A549 (cell line): ENCODE measurements around the gene HPRT1. TPM values are rescaled to one million over a fixed set of nuclear protein-coding genes. Genes with fewer than 3 reads are reported as not detected.
A peak's percentile ranks its signal among the peaks of the same experiment; 100 is the strongest.

ENCODE experiments used
- ATAC-seq, 2 experiments: fragments of 200-7000 bp in 1 of 2; fragments of >200 bp in 1 of 2; cut with Nextera tagmentation in 1 of 2; cut with Tn5 transposase in 1 of 2; 3 replicates each; pipeline versions ENCODE4 v1.8.0 to v1.9.1; 2018 to 2020; ENCODE audit warnings: mild to moderate bottlenecking in 1 of 2, moderate library complexity in 1 of 2
- CTCF ChIA-PET: fragments of 300-600 bp; sonication (Branson Sonifier 250); formaldehyde crosslinking; extraction: SDS; loops from one replicate; lab custom pipeline; 2021; ENCODE audit warnings: antibody characterized with exemption, inconsistent platforms; lab: Yijun Ruan, JAX
- POLR2A ChIA-PET: fragments of 350-600 bp; formaldehyde crosslinking; extraction: SDS; loops from one replicate; lab custom pipeline; 2021; ENCODE audit warnings: antibody characterized with exemption, inconsistent platforms; lab: Yijun Ruan, JAX
- DNase-seq, 2 experiments: peaks; one replicate each; pipeline versions ENCODE4 v3.0.0 to v3.0.0-alpha.2; 2011 to 2016; ENCODE audit warnings: low read depth in 1 of 2, low spot score in 1 of 2
- FAIRE-seq: peaks from 2 replicates; lab custom pipeline; 2011; peaks lifted over from hg19 to GRCh38; lab: Jason Lieb, UNC
- H3K27ac ChIP-seq, 2 experiments: fragments of >200 bp; sonication (Bioruptor Twin); formaldehyde crosslinking; 3 replicates each; pipeline ENCODE4 v1.5.1; 2016 to 2017
- H3K4me1 ChIP-seq: fragments of >200 bp; sonication (Bioruptor Twin); formaldehyde crosslinking; 3 replicates; pipeline ENCODE4 v1.6.1; 2016
- H3K4me2 ChIP-seq: fragments of >200 bp; sonication (Bioruptor Twin); formaldehyde crosslinking; 3 replicates; pipeline ENCODE4 v1.6.1; 2016
- H3K4me3 ChIP-seq: fragments of >200 bp; sonication (Bioruptor Twin); formaldehyde crosslinking; 3 replicates; pipeline ENCODE4 v1.5.1; 2016
- H3K9me3 ChIP-seq: fragments of >200 bp; sonication (Bioruptor Twin); formaldehyde crosslinking; 3 replicates; pipeline ENCODE4 v1.6.1; 2016
- CBX8 ChIP-seq: fragments of 200-600 bp; sonication (generic); IDR thresholded peaks from 2 replicates; pipeline ENCODE4 v1.6.1; 2016
- CHD2 ChIP-seq: fragments of 150-350 bp; IDR thresholded peaks from 2 replicates; pipeline ENCODE4 v1.6.1; 2014; ENCODE audit warnings: low read length; ENCODE audit not compliant: partially characterized antibody
- CHD4 ChIP-seq: fragments of 200-600 bp; sonication (generic); IDR thresholded peaks from 2 replicates; pipeline ENCODE4 v1.6.1; 2016; ENCODE audit warnings: antibody characterized with exemption, mild to moderate bottlenecking, borderline replicate concordance
- EHMT2 ChIP-seq: fragments of 200-600 bp; sonication (generic); IDR thresholded peaks from 2 replicates; pipeline ENCODE4 v1.6.1; 2016; ENCODE audit warnings: antibody characterized with exemption, low read depth, mild to moderate bottlenecking, moderate library complexity
- ELK1 ChIP-seq: fragments of 150-350 bp; IDR thresholded peaks from 2 replicates; pipeline ENCODE4 v1.6.1; 2014; ENCODE audit warnings: low read depth, mild to moderate bottlenecking, low read length
- EP300 ChIP-seq, 2 experiments: fragments of >200 bp; sonication (Bioruptor Twin); formaldehyde crosslinking; IDR thresholded peaks; 2 replicates in 1 of 2; 3 replicates in 1 of 2; pipeline ENCODE4 v1.6.1; 2016 to 2017
- FOSB ChIP-seq: fragments of 250-450 bp; sonication (Bioruptor Pico); IDR thresholded peaks from 2 replicates; pipeline ENCODE4 v1.5.0; 2020; ENCODE audit warnings: mild to moderate bottlenecking, moderate library complexity
- FOXS1 ChIP-seq: fragments of 250-450 bp; sonication (Bioruptor Pico); IDR thresholded peaks from 2 replicates; pipeline ENCODE4 v1.5.0; 2020; ENCODE audit warnings: mild to moderate bottlenecking, moderate library complexity
- GATA3 ChIP-seq: IDR thresholded peaks from 2 replicates; pipeline ENCODE4 v1.6.1; 2012; ENCODE audit warnings: borderline replicate concordance
- HDAC2 ChIP-seq: fragments of 200-600 bp; sonication (generic); IDR thresholded peaks from 2 replicates; pipeline ENCODE4 v1.6.1; 2016
- HES2 ChIP-seq: fragments of >200 bp; sonication (Bioruptor Twin); formaldehyde crosslinking; IDR thresholded peaks from 2 replicates; pipeline ENCODE4 v1.6.1; 2016
- HEYL ChIP-seq: fragments of 250-450 bp; sonication (Bioruptor Pico); IDR thresholded peaks from 2 replicates; pipeline ENCODE4 v1.8.0; 2021; ENCODE audit warnings: mild to moderate bottlenecking, moderate library complexity
- KDM5A ChIP-seq: fragments of 200-600 bp; sonication (generic); IDR thresholded peaks from 2 replicates; pipeline ENCODE4 v1.6.1; 2016; ENCODE audit warnings: antibody characterized with exemption, mild to moderate bottlenecking
- MAX ChIP-seq: IDR thresholded peaks from 2 replicates; pipeline ENCODE4 v1.6.1; 2012
- MAZ ChIP-seq: fragments of 150-350 bp; IDR thresholded peaks from 2 replicates; pipeline ENCODE4 v1.6.1; 2014; ENCODE audit warnings: antibody characterized with exemption, low read depth, low read length, borderline replicate concordance
- MYC ChIP-seq: IDR thresholded peaks from 2 replicates; pipeline ENCODE4 v1.6.1; 2012; ENCODE audit warnings: mild to moderate bottlenecking, inconsistent platforms, low read length, improper control_type of control experiment, borderline replicate concordance
- NFE2L2 ChIP-seq: fragments of 150-350 bp; conservative IDR thresholded peaks from 2 replicates; pipeline ENCODE4 v1.6.1; 2014; ENCODE audit warnings: low read length
- NPAS2 ChIP-seq: fragments of 250-450 bp; sonication (Bioruptor Pico); IDR thresholded peaks from 2 replicates; pipeline ENCODE4 v1.8.0; 2022; ENCODE audit warnings: mild to moderate bottlenecking, moderate library complexity, borderline replicate concordance
- PBX3 ChIP-seq: IDR thresholded peaks from 2 replicates; pipeline ENCODE4 v1.6.1; 2012
- POLR2AphosphoS2 ChIP-seq: conservative IDR thresholded peaks from 2 replicates; pipeline ENCODE4 v1.6.1; 2012; ENCODE audit warnings: low read length, improper control_type of control experiment, inconsistent platforms
- REST ChIP-seq: fragments of 200-600 bp; sonication (generic); IDR thresholded peaks from 2 replicates; pipeline ENCODE4 v1.6.1; 2016; ENCODE audit warnings: antibody characterized with exemption, mild to moderate bottlenecking, moderate library complexity
- RFX5 ChIP-seq: fragments of 450-650 bp; IDR thresholded peaks from 2 replicates; pipeline ENCODE4 v1.7.1; 2014; ENCODE audit warnings: antibody characterized with exemption, mild to moderate bottlenecking, moderate library complexity
- RNF2 ChIP-seq: fragments of 200-600 bp; sonication (generic); IDR thresholded peaks from 2 replicates; pipeline ENCODE4 v1.6.1; 2016; ENCODE audit warnings: low read depth, mild to moderate bottlenecking, antibody characterized with exemption, moderate library complexity, borderline replicate concordance
- SMC3 ChIP-seq: fragments of >200 bp; sonication (Bioruptor Twin); formaldehyde crosslinking; IDR thresholded peaks from 3 replicates; pipeline ENCODE4 v1.6.1; 2018; ENCODE audit warnings: inconsistent platforms
- SREBF2 ChIP-seq: fragments of 450-650 bp; IDR thresholded peaks from 2 replicates; pipeline ENCODE4 v1.6.1; 2014; ENCODE audit warnings: mild to moderate bottlenecking, moderate library complexity
- TFCP2L1 ChIP-seq: fragments of 250-450 bp; sonication (Bioruptor Pico); IDR thresholded peaks from 2 replicates; pipeline ENCODE4 v1.5.0; 2021; ENCODE audit warnings: mild to moderate bottlenecking
- TP53 ChIP-seq: fragments of 250-450 bp; sonication (Bioruptor Pico); IDR thresholded peaks from 2 replicates; pipeline ENCODE4 v1.5.0; 2021; ENCODE audit warnings: mild to moderate bottlenecking, moderate library complexity
- USF2 ChIP-seq: fragments of 450-650 bp; IDR thresholded peaks from 2 replicates; pipeline ENCODE4 v1.6.1; 2014; ENCODE audit warnings: antibody characterized with exemption
- ZC3H11A ChIP-seq: fragments of 450-650 bp; IDR thresholded peaks from 2 replicates; pipeline ENCODE4 v1.6.1; 2014; ENCODE audit warnings: antibody characterized with exemption, mild to moderate bottlenecking
- ZNF302 ChIP-seq: fragments of 250-450 bp; sonication (Bioruptor Pico); IDR thresholded peaks from 2 replicates; pipeline ENCODE4 v1.9.0; 2021; ENCODE audit warnings: inconsistent platforms, mild to moderate bottlenecking, moderate library complexity
- WGBS: methylation state at CpG from one replicate; pipeline ENCODE4 v1.1.6; 2017; ENCODE audit errors: missing lambda C conversion rate; 5-methylcytosine and 5-hydroxymethylcytosine counted together
- polyA plus RNA-seq, 4 experiments: library from polyadenylated mRNA; depleted of rRNA in 3 of 4; stranded (reverse); fragments of >200 nt; fragmentation: RNase III in 1 of 4; extraction: RNeasy Plus Mini Kit Qiagen cat#74134 plus additional on column Dnase treatment in 1 of 4; gene quantifications; 2 replicates in 3 of 4; 3 replicates in 1 of 4; pipeline ENCODE4 v1.2.3, GENCODE V29; 2011 to 2017

The HPRT1 gene
- polyA plus RNA-seq, 2 of the 4 experiments (the other 2 are of a cell fraction), result 96.6 to 97.4 TPM

GRCh38 chrX:134459683-134460004, 321 bp upstream of the HPRT1 start:
- POLR2A ChIA-PET, result interaction anchor here (0.5 kb wide), 1 partner anchor 9 kb away, joined by 4 read pairs; no protein-coding TSS in a partner anchor
- DNase-seq, result peak in 1 of 2 experiments; percentile 63
- TF ChIP-seq ZC3H11A, result no peak
- no peak for TF ChIP-seq EP300 (IDR thresholded peaks at IDR 0.05)
- TF ChIP-seq HEYL (CRISPR knock-in tag), result no peak
- TF ChIP-seq ZNF302 (CRISPR knock-in tag), result no peak
- TF ChIP-seq TFCP2L1 (CRISPR knock-in tag), result no peak
- peak; percentile 70 for TF ChIP-seq REST
- 0 out of 2 replicates have a peak, but pooled peaks have one; percentile 24 for TF ChIP-seq TP53 (CRISPR knock-in tag)
- no peak for TF ChIP-seq SMC3
- TF ChIP-seq FOSB (CRISPR knock-in tag), result no peak
- no peak for TF ChIP-seq NFE2L2
- TF ChIP-seq HDAC2, result no peak
- TF ChIP-seq PBX3, result no peak
- no peak for TF ChIP-seq CBX8
- no peak for TF ChIP-seq NPAS2 (CRISPR knock-in tag)
- TF ChIP-seq USF2, result no peak
- no peak for TF ChIP-seq HES2
- TF ChIP-seq CHD4, result no peak
- TF ChIP-seq RNF2, result no peak
- TF ChIP-seq CHD2, result peak; percentile 59
- TF ChIP-seq FOXS1 (CRISPR knock-in tag), result no peak
- no peak for TF ChIP-seq SREBF2
- no peak for TF ChIP-seq GATA3
- no peak for TF ChIP-seq KDM5A
- no peak for TF ChIP-seq POLR2AphosphoS2
- 0 out of 2 replicates have a peak, but pooled peaks have one; percentile 14 for TF ChIP-seq MAX
- TF ChIP-seq MAZ, result no peak
- TF ChIP-seq MYC, result no peak
- no peak for TF ChIP-seq EHMT2
- no peak for TF ChIP-seq ELK1
- TF ChIP-seq RFX5, result no peak
- Histone ChIP-seq H3K27ac (peak overlapping the region; percentile 90 to 99), H3K4me1 (peaks cover 17% of the 10 kb centered on the region; the same call in 2 of the 3 replicates), H3K4me2 (peak overlapping the region; percentile 74), H3K9me3 (no peaks in the 10 kb centered on the region), H3K4me3 (peak overlapping the region; percentile 94)
- WGBS, result 3% methylated on average over 12 of the region's 12 CpGs
- CTCF ChIA-PET, result interaction anchor here (0.6 to 1.2 kb wide), 3 partner anchors 10 to 34 kb away, joined by 3 to 4 read pairs (median 3); no protein-coding TSS in a partner anchor
- no peak for FAIRE-seq
- ATAC-seq, result peak; percentile 77 to 84
